Endometrial microvascular endothelial cells (primary cell): Measurements from ENCODE around the gene SLC38A3. TPM values are rescaled to one million over a fixed set of nuclear protein-coding genes. Genes with fewer than 3 reads are reported as not detected.
"Not testable (repeated sequence)": the region's sequence is repeated elsewhere in the genome, so short reads cannot be mapped to it uniquely, and the experiment has no call there.

ENCODE experiments used
- in situ Hi-C: cut with HindIII; loops from 2 replicates; pipeline ENCODE4 v1.10.0; 2017; ENCODE audit warnings: low sequenced_read_pairs, low pct_unique_long_range_greater_than_20kb; ENCODE audit errors: inconsistent ontology term
- total RNA-seq: library from RNA; depleted of rRNA; stranded (reverse); fragments of >200 nt; gene quantifications from one replicate; pipeline ENCODE4 v1.2.3, GENCODE V29; 2015; ENCODE audit errors: inconsistent ontology term

Gene SLC38A3
- total RNA-seq, 1 donor from 2014 or later: not detected

DNA sequence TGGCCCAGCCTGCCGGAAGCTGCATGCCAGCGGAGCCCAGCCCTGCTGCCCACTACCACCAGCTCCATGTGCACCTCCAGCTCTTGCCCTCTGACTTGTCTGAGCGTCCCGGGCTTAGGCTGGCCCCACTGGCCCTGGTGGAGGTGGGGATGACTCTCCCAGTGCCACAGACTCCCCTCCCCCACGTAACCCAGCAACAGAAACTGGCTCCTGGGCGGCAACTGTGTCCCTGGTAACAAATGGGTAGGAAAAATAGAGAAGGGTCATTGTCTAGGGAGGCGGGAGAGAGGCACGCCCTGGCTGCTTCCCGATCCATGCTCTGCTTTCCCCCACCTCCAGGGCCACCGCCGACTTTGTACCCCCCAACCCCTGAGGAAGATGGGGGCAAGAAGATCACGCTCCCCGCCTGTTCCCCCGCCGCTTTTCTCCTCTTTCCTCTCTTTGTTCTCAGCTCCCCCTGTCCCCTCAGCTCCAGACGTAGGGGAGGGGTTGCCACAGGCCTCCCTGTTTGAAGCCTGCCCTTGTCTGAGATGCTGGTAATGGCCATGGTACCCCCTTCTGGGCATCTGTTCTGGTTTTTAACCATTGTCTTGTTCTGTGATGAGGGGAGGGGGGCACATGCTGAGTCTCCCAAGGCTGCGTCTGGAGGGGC lies 53.1 kb downstream of the SLC38A3 start:
- in situ Hi-C loops: no loop called here

DNA sequence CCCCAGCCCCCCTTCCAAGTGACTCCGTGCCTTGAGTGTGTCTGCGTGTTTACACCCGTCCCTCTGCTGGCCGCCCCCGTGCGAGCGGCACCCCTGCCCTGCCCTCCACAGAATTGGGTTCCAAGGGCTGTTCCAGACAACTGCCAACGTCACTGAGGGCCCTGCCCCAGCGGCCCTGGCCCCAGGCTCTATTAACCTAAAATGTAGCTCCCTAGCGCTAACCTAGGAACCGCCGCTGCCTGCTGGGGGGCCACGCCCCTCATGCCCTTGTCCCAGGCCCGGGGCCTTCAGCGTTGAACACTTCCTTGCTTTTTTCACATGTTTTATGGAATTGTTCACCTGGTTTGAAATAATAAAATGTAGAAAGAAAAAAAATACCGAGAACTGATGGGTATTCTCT lies 53.9 kb downstream of the SLC38A3 start:
- in situ Hi-C loops: no loop called here

DNA sequence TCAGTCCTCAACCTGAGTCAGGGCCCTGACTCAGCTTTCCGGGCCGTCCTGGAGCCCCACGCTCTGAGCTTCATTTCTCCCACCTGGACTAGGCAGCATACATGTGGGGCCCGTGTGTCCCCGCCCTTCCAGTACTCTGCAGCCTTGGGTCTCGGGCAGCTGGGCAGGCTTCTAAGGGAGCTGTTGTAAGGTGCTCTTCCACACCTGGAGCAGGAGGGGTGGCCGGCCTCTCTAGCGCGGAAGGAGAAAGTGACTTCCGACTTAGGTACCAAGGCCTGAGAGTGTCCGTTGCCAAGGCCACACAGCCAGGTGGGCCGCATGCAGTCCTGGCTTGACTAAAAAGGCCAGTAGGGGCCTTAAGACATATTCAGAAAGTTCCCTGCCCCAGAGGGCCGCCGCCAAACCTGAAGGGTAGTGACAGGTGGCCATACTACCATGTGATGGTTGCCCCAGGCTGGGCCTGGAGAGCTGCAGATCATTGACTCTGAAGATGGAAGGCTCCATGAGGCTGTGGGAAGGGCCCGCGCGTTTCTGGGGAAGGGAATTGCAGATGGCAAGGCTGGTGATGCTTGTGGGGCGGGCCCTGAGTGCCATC lies 54.5 kb downstream of the SLC38A3 start:
- in situ Hi-C loops: no loop called here

DNA sequence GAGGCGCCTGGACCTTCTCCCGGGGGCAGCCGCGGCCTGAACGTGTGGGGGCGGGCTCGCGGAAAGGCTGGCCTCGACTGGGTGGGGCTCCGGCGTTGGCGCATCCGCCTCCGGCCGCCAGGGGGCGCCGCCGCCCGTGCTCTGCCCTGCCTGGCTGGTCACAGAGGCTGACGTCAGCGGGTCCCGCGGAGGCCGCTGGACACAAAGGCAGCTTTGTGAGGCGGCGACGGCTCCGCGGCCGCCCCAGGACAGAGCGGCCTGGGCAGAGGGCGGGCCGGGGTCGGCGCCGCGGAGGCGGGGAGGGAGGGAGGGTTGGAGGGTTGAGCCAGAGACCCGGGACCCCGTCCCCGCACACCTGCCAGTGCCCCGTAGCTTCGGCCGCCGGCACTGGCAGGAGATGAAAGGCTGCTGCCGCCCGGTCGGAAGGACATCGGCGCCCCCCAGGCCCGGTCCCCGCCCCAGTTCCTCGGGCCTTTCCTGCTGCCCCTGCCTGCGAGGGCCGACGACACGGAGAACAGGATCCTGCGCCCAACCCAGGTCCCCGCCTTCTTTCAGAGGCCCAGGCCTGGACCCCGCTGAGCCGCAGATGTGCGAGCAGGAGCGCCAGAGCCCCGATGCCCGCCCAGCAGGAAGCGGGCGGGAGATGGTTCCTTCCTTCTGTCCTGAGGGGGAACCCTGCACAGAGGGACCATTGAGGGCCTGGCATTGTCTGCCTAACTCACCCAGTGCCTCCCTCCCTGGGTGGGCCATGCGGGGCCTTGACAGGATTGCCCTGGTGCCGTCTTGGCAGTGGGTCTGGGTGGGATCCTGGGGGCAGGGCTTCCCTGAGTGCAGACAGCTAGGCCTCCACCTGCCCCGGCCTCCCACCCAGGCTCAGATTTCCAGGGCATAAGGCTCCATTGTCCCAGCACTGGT lies 55.2 kb downstream of the SLC38A3 start:
- in situ Hi-C loops: no loop called here

DNA sequence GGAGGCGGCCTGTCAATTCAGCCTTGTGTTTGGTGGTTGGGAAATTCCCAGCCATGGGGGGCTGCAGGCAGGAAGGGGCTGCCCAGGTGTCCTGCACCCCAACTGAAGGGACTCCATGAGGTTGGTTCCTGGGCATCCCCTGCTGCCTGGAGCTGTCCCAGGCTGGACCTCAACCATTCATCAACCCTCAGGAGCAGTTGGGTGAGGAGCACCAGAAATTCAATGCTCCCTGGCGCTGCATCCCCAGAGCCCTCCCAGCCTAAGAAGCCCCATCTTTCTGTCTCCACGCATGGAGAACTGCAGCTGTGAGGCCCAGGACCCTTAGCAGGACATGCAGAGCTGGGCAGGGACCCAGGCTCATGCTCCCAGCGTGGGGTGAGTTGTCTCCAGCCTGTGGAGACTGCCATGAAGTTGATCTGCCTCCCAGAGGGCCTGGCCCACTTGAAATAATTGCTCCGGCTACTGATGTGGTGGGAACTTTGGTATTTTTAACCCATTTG lies 55.9 kb downstream of the SLC38A3 start:
- in situ Hi-C loops: no loop called here

DNA sequence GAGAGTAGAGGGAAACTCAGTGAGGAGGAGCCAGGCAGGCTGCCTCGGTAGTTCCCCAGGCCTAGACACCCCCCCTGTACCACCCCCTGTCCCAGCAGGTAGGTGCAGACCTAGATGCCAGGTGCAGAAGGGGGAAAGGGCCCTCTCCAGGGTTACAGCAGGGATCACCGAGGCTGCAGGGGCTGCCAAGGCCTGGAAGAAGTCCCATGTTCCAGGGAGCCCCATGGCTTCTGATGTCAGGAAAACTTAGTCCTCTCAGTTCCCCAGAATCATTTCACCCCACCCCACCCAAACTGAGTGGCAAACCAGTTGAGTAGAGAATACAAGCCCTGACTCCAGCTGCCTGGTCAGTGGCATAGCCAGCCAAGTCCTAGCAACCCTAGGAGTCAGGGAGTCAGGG lies 56.4 kb downstream of the SLC38A3 start:
- in situ Hi-C loops: no loop called here

DNA sequence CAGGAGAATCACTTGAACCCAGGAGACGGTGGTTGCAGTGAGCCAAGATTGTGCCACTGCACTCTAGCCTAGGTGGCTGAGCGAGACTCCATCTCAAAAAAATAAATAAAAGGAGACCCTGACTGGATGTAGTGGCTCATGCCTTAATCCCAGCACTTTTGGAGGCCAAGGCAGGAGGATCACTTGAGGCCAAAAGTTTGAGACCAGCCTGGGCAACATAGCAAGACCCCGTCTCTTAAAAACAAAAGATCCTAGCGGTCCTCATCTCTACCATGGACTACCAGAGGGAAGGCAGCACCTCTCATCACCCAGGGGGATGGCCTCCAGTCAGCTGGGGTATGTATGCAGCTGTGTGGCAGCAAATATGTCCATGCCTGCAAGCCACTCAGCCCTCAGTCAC lies 57.1 kb downstream of the SLC38A3 start:
- in situ Hi-C loops: not testable (repeated sequence)

DNA sequence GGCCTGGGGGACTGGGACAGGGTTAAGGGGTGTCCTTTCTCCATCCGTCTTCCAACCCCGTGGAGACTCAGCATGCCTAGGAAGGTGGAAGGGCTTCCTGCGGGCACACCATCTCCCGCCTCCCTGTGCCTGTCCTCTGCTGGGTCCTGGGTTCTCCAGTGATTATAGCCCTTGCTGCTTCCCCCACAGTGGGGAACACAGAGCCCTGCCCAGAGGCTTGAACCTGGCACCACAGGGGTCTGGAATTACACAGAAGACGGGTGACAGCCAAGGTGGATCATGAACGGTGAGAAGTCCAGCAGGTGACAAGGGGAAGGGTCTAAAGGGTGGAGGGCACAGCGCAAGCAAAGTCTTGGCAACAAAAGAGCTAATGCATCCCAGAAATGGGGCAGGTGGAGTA lies 57.7 kb downstream of the SLC38A3 start:
- in situ Hi-C loops: no loop called here

DNA sequence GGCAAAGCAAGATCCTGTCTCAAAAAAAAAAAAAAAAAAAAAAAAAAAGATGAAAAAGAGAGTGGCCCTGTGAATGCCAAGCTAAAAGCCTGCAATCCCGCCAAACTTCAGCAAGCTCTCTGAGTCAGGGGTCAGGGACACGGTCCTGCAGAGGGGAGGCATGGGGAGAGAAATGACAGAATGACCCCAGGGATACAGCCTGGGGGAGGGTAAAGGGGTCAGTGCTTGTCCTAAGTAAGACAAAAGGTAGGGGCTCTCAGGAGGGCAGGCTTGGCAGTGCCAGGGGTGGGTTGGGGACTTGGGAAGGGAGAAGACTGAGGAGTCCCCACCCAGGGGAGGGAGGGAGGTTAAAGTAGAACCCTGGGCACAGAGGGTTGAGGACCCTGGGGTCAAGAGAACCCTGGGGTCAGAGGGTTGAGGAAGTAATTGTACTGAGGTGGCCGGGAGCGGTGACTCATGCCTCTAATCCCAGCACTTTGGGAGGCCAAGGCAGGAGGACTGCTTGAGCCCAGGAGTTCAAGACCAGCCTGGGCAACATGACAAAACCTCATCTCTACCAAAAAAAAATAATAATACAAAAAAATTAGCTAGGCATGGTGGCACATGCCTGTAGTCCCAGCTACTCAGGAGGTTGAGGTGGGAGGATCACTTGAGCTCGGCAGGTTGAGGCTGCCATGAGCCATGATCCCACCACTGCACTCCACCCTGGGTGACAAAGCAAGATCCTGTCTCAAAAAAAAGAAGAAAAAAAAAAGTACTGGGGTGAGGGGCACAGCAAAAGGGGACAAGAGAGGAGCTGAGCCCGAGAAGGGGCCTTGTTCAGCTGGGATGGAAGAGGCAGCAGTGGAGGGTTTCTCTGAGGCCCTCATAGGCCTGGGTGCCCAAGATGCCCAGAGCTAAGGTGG lies 58.7 kb downstream of the SLC38A3 start:
- in situ Hi-C loops: no loop called here

DNA sequence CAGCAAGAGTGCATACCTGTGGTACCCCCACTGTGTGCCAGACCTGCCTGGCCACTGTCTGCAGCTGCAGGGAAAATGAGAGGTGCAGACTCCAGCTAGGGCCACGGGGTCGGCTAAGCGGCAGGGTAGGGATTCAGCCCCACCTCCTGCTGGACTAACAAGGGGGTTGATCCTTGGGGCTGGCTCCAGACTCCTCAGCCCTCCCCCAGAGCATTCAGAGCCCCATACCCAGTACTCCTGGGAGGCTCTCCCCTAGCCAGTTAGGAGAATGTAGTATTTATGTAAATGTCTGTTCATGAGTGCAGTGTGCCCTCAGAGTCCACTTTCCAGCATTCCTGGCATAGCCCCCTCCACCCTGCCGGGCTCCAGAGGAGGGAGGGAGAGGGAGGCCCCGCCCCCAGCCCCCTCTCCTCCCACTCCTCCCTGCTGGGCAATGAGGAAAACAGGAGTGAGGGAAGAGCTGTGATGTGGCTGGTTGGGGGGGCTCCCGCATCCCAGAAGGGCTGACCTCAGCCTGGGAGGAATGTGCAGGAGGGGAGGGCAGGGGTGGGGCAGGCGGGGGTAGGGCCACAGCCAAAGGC lies 59.4 kb downstream of the SLC38A3 start:
- in situ Hi-C loops: no loop called here

DNA sequence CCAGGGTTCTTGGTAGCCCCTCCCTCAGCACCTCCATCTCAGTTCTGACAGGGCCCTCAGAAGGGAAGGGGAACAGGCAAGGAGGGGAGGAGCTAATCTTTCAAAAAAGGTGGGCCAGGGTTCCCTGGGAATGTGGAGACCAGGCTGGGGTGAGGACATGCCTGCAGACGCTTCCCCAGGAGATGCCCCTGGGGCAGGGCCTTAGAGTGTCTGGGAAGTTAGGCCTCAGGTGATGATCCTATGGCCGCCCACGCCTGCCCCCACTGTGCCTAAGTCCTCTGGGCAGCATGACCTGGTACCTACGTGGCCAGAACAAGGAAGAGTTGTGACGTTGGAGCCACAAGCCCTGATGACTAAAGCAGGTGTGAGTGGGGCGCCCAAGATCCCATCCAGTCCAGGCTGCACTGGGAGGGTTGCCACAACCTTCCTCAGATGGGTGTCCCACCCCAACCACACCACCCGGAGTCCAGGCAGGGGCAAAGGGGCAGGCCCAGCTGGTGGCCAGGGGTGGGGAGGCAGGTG lies 60.0 kb downstream of the SLC38A3 start:
- in situ Hi-C loops: no loop called here

DNA sequence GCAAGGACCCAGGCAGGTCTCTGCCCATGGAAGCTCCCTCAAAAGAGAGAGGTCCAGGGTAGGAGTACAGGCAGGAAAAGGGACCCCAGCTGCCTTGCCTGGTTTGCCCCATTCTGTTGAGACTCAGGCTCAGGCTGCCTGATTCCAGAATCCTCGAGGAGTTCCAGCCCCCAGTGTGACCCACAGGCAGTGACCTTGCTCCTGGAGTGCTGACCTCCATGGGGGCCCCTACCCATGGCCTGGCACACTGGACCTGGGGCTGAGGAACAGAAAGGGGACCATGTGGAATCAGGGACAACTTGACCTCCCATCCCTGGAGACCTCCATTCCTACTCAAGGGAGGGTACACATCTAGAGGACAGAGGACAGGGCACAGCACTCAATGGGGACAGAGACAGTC lies 60.5 kb downstream of the SLC38A3 start:
- in situ Hi-C loops: no loop called here

DNA sequence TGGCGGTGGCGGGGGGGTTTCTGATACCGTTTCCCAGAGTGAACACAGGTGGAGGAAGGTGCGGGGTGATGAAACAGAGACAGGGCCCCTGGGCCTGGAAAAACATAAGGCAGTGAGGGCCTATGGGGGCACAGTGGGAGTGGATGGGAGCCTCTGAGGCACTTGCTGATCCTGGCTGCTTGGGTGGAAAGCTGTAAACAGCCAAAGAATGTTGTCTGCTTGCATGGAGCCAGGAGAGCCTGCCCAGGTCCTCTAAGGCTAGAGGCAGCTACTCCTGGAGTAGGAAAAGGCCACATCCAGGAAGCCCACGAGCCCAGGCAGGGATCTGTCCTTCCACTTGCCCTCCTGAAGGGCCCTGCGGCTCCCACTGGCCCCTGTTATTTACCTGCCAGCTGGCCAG lies 60.9 kb downstream of the SLC38A3 start:
- in situ Hi-C loops: no loop called here

DNA sequence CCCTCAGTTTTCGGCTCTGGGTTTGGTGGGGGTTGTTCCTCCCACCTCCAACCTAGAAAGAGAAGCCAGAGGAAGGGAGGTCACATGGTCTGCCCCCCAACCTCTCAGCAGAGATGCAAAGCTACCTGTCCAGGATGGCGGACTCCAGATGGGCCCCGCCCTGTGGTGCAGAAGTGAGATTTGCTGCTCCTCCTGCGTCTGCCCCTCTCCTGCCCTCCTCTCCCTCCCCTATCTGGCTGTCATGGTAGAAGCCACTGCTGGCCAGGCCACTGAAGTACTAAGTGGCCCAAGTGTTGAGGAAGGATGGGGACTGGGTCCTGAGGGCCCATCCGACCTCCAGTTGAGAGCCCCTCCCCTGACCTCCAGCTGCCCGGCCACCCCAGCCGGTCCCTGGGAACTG lies 61.8 kb downstream of the SLC38A3 start:
- in situ Hi-C loops: no loop called here

DNA sequence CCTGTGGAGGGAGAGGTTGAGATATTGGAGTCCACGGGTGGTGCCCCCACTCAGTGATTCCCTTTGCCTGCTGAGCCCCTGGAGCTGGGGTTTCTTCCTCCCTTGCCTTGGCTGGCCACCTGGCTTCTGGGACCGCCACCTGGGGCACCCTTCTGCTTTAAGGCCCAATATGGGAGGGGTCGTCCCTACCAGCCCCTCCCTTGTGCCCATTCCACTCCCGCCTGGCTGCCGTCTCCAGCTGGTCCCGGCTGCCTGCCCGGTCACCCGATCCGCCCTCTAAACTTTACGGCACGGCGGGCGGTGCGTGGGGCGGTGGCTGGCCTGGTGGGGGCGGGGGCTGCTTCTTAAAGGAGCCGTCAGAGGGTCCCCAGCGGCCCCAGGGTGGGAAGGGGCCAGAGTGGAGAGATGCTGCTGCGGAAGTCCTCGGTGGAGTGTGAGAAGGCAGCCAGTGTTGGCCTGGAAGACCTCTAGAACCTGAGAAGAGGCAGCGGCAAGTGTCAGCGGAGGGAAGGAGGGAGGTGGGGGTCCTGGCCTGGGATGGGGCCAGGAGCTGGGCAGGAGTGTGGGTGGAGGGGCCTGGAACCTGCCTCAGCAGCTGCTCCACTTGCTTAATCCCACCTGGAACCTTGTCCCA lies 62.3 kb downstream of the SLC38A3 start:
- in situ Hi-C loops: no loop called here

DNA sequence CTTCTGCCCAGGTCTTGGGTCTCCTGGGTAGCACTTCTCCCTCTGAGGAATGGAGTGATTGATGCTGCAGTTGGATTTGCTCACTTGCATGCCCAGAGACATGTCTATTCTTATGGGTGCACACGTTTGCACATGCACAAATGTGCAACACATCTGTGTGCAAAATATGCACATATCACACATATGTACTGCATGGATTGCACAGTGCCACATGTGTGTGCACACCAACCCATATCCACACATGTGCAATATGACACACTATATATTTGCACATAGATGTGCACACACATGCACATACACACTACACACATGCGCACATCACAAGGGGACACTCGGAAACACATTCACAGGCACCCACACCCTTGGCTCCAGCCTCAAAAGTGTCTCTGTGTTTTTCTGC lies 63.2 kb downstream of the SLC38A3 start:
- in situ Hi-C loops: no loop called here

DNA sequence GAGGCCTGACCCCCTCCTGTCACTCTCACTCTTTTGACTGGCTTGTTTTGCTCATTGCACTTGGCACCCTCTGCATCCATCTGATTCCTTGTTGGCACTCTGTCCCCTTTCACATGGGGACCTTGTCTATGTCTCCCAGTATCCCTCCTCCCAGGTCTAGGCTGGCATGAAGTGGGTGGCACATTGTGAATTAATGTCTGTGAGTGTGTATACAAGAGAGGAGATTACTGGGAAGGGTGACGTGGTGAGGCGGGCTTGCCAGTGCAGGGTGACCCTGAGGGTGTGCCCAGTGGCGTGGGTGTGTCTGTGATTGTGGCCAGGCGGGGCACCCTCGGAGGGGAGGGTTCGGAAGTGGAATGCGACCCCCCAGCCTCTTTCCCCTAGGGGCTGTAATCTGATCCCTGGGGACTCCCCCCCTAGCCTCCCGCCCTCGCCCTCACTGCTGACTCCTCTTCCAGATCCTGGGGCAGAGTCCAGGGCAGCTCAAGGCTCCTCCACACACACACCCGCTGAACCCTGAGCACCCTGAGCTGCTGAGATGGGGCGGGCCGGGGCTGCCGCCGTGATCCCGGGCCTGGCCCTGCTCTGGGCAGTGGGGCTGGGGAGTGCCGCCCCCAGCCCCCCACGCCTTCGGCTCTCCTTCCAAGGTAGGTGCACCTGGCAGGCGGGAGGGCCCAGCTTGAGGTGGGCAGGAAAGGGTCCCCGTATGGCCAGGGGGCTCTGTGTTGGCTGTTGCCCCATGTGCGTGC lies 63.8 kb downstream of the SLC38A3 start, which contains the start of gene SEMA3B:
Gene SEMA3B, plus strand, starts transcription at position 445 of the 749 bp plus-strand sequence. Its CDS starts 94 bp downstream, at position 539.
- in situ Hi-C loops: no loop called here
